Smooth muscle cell (in vitro differentiated cells): ENCODE results near the gene COX7A2L. TPM values are rescaled to one million over a fixed set of nuclear protein-coding genes. Genes with fewer than 3 reads are reported as not detected.

Experiments
- DNase-seq: peaks from one replicate; lab custom pipeline; 2025; ENCODE audit not compliant: unreplicated experiment; lab: John Stamatoyannopoulos, UW
- H2AFZ ChIP-seq: fragments of 200-600 bp; sonication (generic); 2 replicates; pipeline ENCODE4 v1.6.0; 2016; ENCODE audit warnings: antibody characterized with exemption, low read depth, mild to moderate bottlenecking
- H3F3A ChIP-seq: fragments of 200-600 bp; sonication (generic); 2 replicates; pipeline ENCODE4 v1.6.0; 2017; ENCODE audit warnings: antibody characterized with exemption, low read depth
- H3K27ac ChIP-seq: fragments of 200-600 bp; sonication (generic); 2 replicates; pipeline ENCODE4 v1.5.1; 2016; ENCODE audit warnings: low read depth, mild to moderate bottlenecking
- H3K27me3 ChIP-seq: fragments of 200-600 bp; sonication (generic); 2 replicates; pipeline ENCODE4 v1.6.1; 2016; ENCODE audit warnings: low read depth, mild to moderate bottlenecking
- H3K36me3 ChIP-seq: fragments of 200-600 bp; sonication (generic); 2 replicates; pipeline ENCODE4 v1.5.1; 2016; ENCODE audit warnings: low read depth
- H3K4me1 ChIP-seq: fragments of 200-600 bp; sonication (generic); 2 replicates; pipeline ENCODE4 v1.5.1; 2016; ENCODE audit warnings: low read depth
- H3K4me2 ChIP-seq: fragments of 200-600 bp; sonication (generic); 2 replicates; pipeline ENCODE4 v1.6.0; 2016; ENCODE audit warnings: mild to moderate bottlenecking
- H3K4me3 ChIP-seq: fragments of 200-600 bp; sonication (generic); 2 replicates; pipeline ENCODE4 v1.5.1; 2016; ENCODE audit warnings: mild to moderate bottlenecking
- H3K79me2 ChIP-seq: fragments of 200-600 bp; sonication (generic); 2 replicates; pipeline ENCODE4 v1.6.0; 2016; ENCODE audit warnings: low read depth, mild to moderate bottlenecking
- H3K9ac ChIP-seq: fragments of 200-600 bp; sonication (generic); 2 replicates; pipeline ENCODE4 v1.6.0; 2016; ENCODE audit warnings: low read depth
- H3K9me3 ChIP-seq: fragments of 200-600 bp; sonication (generic); replicated peaks from 2 replicates; pipeline ENCODE4 v1.5.1; 2016; ENCODE audit warnings: low read depth
- H4K20me1 ChIP-seq: fragments of 200-600 bp; sonication (generic); 2 replicates; pipeline ENCODE4 v1.6.0; 2016; ENCODE audit warnings: low read depth
- CTCF ChIP-seq: fragments of 200-600 bp; sonication (generic); IDR thresholded peaks from 2 replicates; pipeline ENCODE4 v1.5.1; 2017; ENCODE audit warnings: borderline replicate concordance, mild to moderate bottlenecking, antibody characterized with exemption; ENCODE audit not compliant: insufficient read depth, poor library complexity, severe bottlenecking
- WGBS: methylation state at CpG from one replicate; pipeline ENCODE4 v1.1.7; 2016; ENCODE audit warnings: low lambda C conversion rate; 5-methylcytosine and 5-hydroxymethylcytosine counted together
- polyA plus RNA-seq: library from polyadenylated mRNA; unstranded; fragments of >200 nt; fragmentation: Nextera tagmentation; extraction: Ambion mirVana; gene quantifications from 2 replicates; pipeline ENCODE4 v1.2.1, GENCODE V29; 2016
- total RNA-seq: library from RNA; depleted of rRNA; stranded (reverse); fragments of >200 nt; gene quantifications from 2 replicates; pipeline ENCODE4 v1.2.3, GENCODE V29; 2014

Gene COX7A2L
- total and polyA plus RNA-seq, 2 experiments from 2014 or later, result 93.3 to 145 TPM

DNA sequence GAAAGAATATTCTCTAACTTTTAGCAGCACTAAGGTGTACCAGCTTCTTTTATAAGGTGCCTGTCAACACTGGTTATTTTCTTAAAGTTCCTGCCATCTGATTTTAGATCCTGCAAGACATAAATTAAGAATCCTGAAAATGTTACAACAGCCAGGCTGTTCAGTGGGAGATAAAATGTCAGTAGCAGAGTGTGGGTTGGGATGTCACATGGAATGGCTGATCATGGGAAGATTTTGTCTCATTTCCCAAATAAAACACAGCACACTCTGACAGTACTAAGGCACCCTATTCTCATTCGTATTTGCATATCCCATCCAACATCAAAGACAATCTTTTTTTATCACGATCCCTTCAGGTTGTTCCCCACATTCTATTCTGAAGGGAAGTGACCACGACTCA, 2.4 kb upstream of the COX7A2L start:
- no peak for DNase-seq
- Histone ChIP-seq H3K27ac (no peak overlapping the region), H3K9me3 (no peaks in the 10 kb centered on the region), H3K4me1 (peaks cover 20% of the 10 kb centered on the region), H3K79me2 (peaks cover 25% of the 10 kb centered on the region), H3K4me3 (no peak overlapping the region), H3K27me3 (no peaks in the 10 kb centered on the region), H3K36me3 (no peaks in the 10 kb centered on the region), H3F3A (no peaks in the 10 kb centered on the region), H3K4me2 (no peak overlapping the region), H2AFZ (no peak overlapping the region), H3K9ac (no peak overlapping the region), H4K20me1 (peaks cover 17% of the 10 kb centered on the region)
- no peak for TF ChIP-seq CTCF
- WGBS, result 94% methylated on average over 3 of the region's 3 CpGs

DNA sequence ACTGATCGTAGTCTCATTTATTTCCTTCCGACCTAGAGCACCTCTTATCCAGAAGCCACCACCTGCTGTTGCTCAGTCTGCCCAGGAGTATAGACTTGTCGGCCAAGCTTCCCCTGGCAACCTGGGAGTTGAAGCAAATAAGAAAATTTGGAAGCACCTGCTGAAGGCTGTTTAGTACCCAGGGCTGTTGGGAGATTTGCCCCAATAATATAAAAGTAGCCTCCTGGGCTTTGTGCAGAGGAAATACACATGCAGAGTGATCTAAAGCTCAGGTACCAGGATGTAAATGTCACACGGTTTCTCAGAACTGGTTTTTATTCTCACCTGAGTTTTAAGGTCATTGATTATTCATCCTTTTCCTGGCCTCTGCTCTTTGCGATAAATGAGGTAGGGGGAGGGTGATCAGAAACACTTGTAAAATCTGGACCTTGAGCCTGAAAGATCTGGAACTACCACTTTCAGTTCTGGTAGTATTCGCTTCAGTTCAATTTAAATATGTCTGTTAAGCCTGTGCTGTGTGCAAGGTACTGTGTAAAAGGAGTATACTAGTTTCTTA, 789 bp upstream of the COX7A2L start:
- H3K9ac ChIP-seq, result no peak overlapping the region
- WGBS, result 31% methylated on average over 6 of the region's 6 CpGs

GRCh38 chr2:42360493-42360889, 526 bp downstream of the COX7A2L start:
- Histone ChIP-seq H3K4me2 (peak overlapping the region; percentile 90), H3K4me3 (peak overlapping the region; percentile 89), H3K27me3 (no peaks in the 10 kb centered on the region), H3K36me3 (no peaks in the 10 kb centered on the region), H3K4me1 (peaks cover 20% of the 10 kb centered on the region), H3K79me2 (peaks cover 54% of the 10 kb centered on the region), H2AFZ (peak overlapping the region; percentile 79), H3K9ac (peak overlapping the region; percentile 98), H3K27ac (peak overlapping the region; percentile 92), H4K20me1 (peaks cover 46% of the 10 kb centered on the region), H3K9me3 (no peaks in the 10 kb centered on the region), H3F3A (no peaks in the 10 kb centered on the region)
- WGBS, result 3% methylated on average over 15 of the region's 15 CpGs
- DNase-seq, result no peak
- TF ChIP-seq CTCF, result no peak

More for the DNA sequence above, 789 bp upstream of the COX7A2L start:
- DNase-seq, result no peak
- peaks cover 20% of the 10 kb centered on the region for H3K4me1 ChIP-seq
- no peaks in the 10 kb centered on the region for H3K27me3 ChIP-seq
- peak overlapping the region; percentile 90 for H3K4me2 ChIP-seq
- H3K4me3 ChIP-seq, result peak overlapping the region; percentile 45
- H3K27ac ChIP-seq, result no peak overlapping the region
- H3K36me3 ChIP-seq, result no peaks in the 10 kb centered on the region
- H3K79me2 ChIP-seq, result peaks cover 41% of the 10 kb centered on the region
- TF ChIP-seq CTCF, result no peak
- no peaks in the 10 kb centered on the region for H3K9me3 ChIP-seq
- H4K20me1 ChIP-seq, result peaks cover 33% of the 10 kb centered on the region
- peak overlapping the region; percentile 71 for H2AFZ ChIP-seq
- no peaks in the 10 kb centered on the region for H3F3A ChIP-seq

GRCh38 chr2:42359965-42360483, 993 bp downstream of the COX7A2L start:
- Histone ChIP-seq H4K20me1 (peaks cover 49% of the 10 kb centered on the region), H3K79me2 (peaks cover 59% of the 10 kb centered on the region), H2AFZ (no peak overlapping the region), H3K4me3 (peak overlapping the region; percentile 89), H3K36me3 (no peaks in the 10 kb centered on the region), H3K4me2 (peak overlapping the region; percentile 90), H3K27ac (peak overlapping the region; percentile 92), H3K9ac (peak overlapping the region; percentile 98), H3F3A (no peaks in the 10 kb centered on the region), H3K4me1 (peaks cover 20% of the 10 kb centered on the region), H3K27me3 (no peaks in the 10 kb centered on the region), H3K9me3 (no peaks in the 10 kb centered on the region)
- DNase-seq, result no peak
- no peak for TF ChIP-seq CTCF
- 27% methylated on average over 12 of the region's 12 CpGs for WGBS
